Panc1 (cell line): ENCODE data around the gene PABPN1L. TPM values are rescaled to one million over a fixed set of nuclear protein-coding genes. Genes with fewer than 3 reads are reported as not detected.

Experiments
- ATAC-seq: fragments of 200-7000 bp; cut with Tn5 transposase; 2 replicates; pipeline ENCODE4 v1.9.1; 2020; ENCODE audit warnings: mild to moderate bottlenecking, moderate library complexity
- BruUV-seq: library from RNA; stranded (reverse); fragments of 400-500 nt; replicated peaks from 2 replicates; lab custom pipeline; 2021; lab: Mats Ljungman, UMichigan
- CTCF ChIA-PET: fragments of 300-600 bp; sonication (Branson Sonifier 250); formaldehyde crosslinking; loops from one replicate; lab custom pipeline; 2022; ENCODE audit warnings: antibody characterized with exemption; lab: Charles Lee
- POLR2A ChIA-PET: fragments of 300-600 bp; sonication (Branson Sonifier 250); formaldehyde crosslinking; loops from one replicate; lab custom pipeline; 2022; ENCODE audit warnings: antibody characterized with exemption; lab: Charles Lee
- DNase-seq: peaks from one replicate; pipeline ENCODE4 v3.0.0-alpha.2; 2010; ENCODE audit warnings: low read depth, low spot score
- H3K27ac ChIP-seq: 2 replicates; pipeline ENCODE4 v1.5.1; 2011; ENCODE audit warnings: mild to moderate bottlenecking, low read length, inconsistent platforms
- H3K27me3 ChIP-seq: fragments of 200-500 bp; sonication (Bioruptor generic); 2 replicates; pipeline ENCODE4 v1.6.0; 2014; ENCODE audit warnings: low read length, inconsistent platforms; ENCODE audit not compliant: control insufficient read depth, insufficient read depth
- H3K36me3 ChIP-seq: fragments of 200-500 bp; sonication (Bioruptor generic); 2 replicates; pipeline ENCODE4 v1.5.1; 2014; ENCODE audit warnings: inconsistent platforms, mild to moderate bottlenecking, low read length, moderate library complexity; ENCODE audit not compliant: control insufficient read depth, insufficient read depth
- H3K4me1 ChIP-seq: 2 replicates; pipeline ENCODE4 v1.5.1; 2011; ENCODE audit warnings: inconsistent platforms, mild to moderate bottlenecking, low read length, moderate library complexity; ENCODE audit not compliant: control insufficient read depth, insufficient read depth
- H3K4me3 ChIP-seq, 2 experiments: 2 replicates each; pipeline ENCODE4 v1.5.1; 2011 to 2012; ENCODE audit warnings: low read depth in 2 of 2, low read length in 2 of 2, mild to moderate bottlenecking in 2 of 2, inconsistent platforms in 1 of 2, moderate library complexity in 1 of 2
- H3K9me3 ChIP-seq: fragments of 200-500 bp; sonication (Bioruptor generic); 2 replicates; pipeline ENCODE4 v1.5.1; 2014; ENCODE audit warnings: low read depth, mild to moderate bottlenecking, inconsistent platforms, low read length, moderate library complexity; ENCODE audit not compliant: control insufficient read depth, insufficient read depth
- CTCF ChIP-seq: fragments of 450-650 bp; IDR thresholded peaks from 2 replicates; pipeline ENCODE4 v1.5.1; 2017; ENCODE audit warnings: mild to moderate bottlenecking
- POLR2AphosphoS5 ChIP-seq: IDR thresholded peaks from 2 replicates; pipeline ENCODE4 v1.6.1; 2012; ENCODE audit warnings: mild to moderate bottlenecking, low read depth, low read length, moderate library complexity
- REST ChIP-seq, 2 experiments: IDR thresholded peaks; 2 replicates each; pipeline ENCODE4 v1.6.1; 2011 to 2012; ENCODE audit warnings: low read depth in 2 of 2, control low read depth in 1 of 2, low read length in 1 of 2, mild to moderate bottlenecking in 1 of 2, moderate library complexity in 1 of 2; ENCODE audit not compliant: insufficient read depth in 1 of 2
- SIN3A ChIP-seq: IDR thresholded peaks from 2 replicates; pipeline ENCODE4 v1.6.1; 2012; ENCODE audit warnings: low read depth, mild to moderate bottlenecking, low read length, moderate library complexity, borderline replicate concordance; ENCODE audit not compliant: insufficient read depth
- TCF7L2 ChIP-seq: IDR thresholded peaks from 2 replicates; pipeline ENCODE4 v1.6.1; 2011; ENCODE audit warnings: mild to moderate bottlenecking, low read depth, low read length, inconsistent platforms
- in situ Hi-C: cut with HindIII; loops from 2 replicates; pipeline ENCODE4 v1.10.0; 2016; ENCODE audit warnings: low sequenced_read_pairs, low pct_unique_long_range_greater_than_20kb
- intact Hi-C: fragments of 100-400 bp; cut with micrococcal nuclease; formaldehyde crosslinking; loops from one replicate; pipeline ENCODE4 v1.10.0; 2022; ENCODE audit not compliant: unreplicated experiment
- total RNA-seq: library from RNA; stranded (reverse); gene quantifications from one replicate; pipeline ENCODE4 v1.2.1, GENCODE V29; 2021; ENCODE audit not compliant: unreplicated experiment

The PABPN1L gene
- total RNA-seq, 1 experiment from 2014 or later = not detected

- DNase-seq (no peak), ATAC-seq (no peak)
- Histone ChIP-seq H3K4me3 (no peak overlapping the region), H3K4me1 (no peaks in the 10 kb centered on the region), H3K27me3 (no peaks in the 10 kb centered on the region), H3K9me3 (no peaks in the 10 kb centered on the region), H3K36me3 (no peaks in the 10 kb centered on the region), H3K27ac (no peak overlapping the region)
- ChIA-PET CTCF (interaction anchor here (0.7 kb wide), 1 partner anchor 30 kb away, joined by 12 read pairs; no protein-coding TSS in a partner anchor), POLR2A (no interaction called here)
- no peak for TF ChIP-seq SIN3A
- no peak for TF ChIP-seq POLR2AphosphoS5
- TF ChIP-seq CTCF = no peak
- TF ChIP-seq REST (IDR thresholded peaks at IDR 0.05; ENCODE audit: insufficient read depth in 1 of 2, low read depth in 2 of 2, low read length in 1 of 2) = no peak
- no peak for TF ChIP-seq TCF7L2
- intact Hi-C loops = no loop called here
- in situ Hi-C loops = no loop called here
- BruUV-seq = no TSS peak
These were observed 23.2 kb downstream of the PABPN1L start for GRCh38 chr16:88843256-88843655.

DNA sequence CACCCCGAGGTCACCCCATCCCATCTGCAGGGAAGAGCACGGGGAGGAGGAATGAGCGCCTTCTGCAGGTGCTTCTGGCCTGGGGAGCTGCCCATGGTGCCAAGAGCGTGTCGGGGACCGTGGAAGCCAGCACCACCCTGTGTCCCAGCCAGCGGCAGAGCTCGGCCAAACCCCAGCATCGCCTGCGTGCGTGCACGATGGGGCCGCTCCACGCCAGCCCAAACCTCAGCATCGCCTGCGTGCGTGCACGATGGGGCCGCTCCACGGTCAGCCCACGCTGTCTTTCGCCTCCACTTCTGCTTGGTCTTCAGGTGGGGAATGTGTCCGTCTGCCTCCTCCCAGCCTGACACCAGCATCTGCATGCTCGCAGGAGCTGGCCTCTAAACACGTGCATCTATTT, 23.7 kb downstream of the PABPN1L start:
- CTCF ChIA-PET = no interaction called here
- no TSS peak for BruUV-seq
- Histone ChIP-seq H3K36me3 (no peaks in the 10 kb centered on the region; the same call in 1 of the 2 replicates), H3K27me3 (no peaks in the 10 kb centered on the region), H3K27ac (no peak overlapping the region), H3K4me1 (no peaks in the 10 kb centered on the region), H3K9me3 (no peaks in the 10 kb centered on the region), H3K4me3 (no peak overlapping the region)
- in situ Hi-C loops (no loop called here), intact Hi-C loops (no loop called here)
- ATAC-seq (no peak), DNase-seq (no peak)
- TF ChIP-seq TCF7L2 (no peak), POLR2AphosphoS5 (no peak), REST (IDR thresholded peaks at IDR 0.05; ENCODE audit: insufficient read depth in 1 of 2, low read depth in 2 of 2, low read length in 1 of 2) (no peak), SIN3A (no peak), CTCF (no peak)
- POLR2A ChIA-PET = no interaction called here
